Fibroblast of peridontal ligament (primary cell): ENCODE data around the gene PKD1L1.

Experiments used
- DNase-seq: peaks from one replicate; pipeline ENCODE4 v3.0.0-alpha.2; 2010; ENCODE audit errors: extremely low read depth

The PKD1L1 gene

DNA sequence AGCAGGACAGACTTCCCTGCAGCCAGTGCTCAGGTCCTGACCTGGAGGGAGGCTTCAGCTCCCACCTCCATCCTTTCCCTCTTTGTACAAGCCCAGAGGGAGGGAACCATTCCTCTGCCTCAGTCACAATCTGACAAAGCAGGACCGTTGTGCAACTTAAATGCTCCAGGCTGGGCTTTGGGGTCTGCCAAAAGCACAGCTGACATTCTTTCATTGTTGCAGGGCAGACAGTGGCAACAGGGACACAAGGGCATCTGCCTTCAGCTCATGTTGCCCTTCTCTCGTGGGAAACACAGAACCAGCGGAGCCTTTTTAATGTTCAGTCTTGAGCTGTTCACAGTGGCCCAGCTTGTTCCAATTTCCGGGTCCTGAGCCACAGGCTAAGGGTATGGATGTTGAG, 210.7 kb downstream of the PKD1L1 start:
- DNase-seq: no peak

DNA sequence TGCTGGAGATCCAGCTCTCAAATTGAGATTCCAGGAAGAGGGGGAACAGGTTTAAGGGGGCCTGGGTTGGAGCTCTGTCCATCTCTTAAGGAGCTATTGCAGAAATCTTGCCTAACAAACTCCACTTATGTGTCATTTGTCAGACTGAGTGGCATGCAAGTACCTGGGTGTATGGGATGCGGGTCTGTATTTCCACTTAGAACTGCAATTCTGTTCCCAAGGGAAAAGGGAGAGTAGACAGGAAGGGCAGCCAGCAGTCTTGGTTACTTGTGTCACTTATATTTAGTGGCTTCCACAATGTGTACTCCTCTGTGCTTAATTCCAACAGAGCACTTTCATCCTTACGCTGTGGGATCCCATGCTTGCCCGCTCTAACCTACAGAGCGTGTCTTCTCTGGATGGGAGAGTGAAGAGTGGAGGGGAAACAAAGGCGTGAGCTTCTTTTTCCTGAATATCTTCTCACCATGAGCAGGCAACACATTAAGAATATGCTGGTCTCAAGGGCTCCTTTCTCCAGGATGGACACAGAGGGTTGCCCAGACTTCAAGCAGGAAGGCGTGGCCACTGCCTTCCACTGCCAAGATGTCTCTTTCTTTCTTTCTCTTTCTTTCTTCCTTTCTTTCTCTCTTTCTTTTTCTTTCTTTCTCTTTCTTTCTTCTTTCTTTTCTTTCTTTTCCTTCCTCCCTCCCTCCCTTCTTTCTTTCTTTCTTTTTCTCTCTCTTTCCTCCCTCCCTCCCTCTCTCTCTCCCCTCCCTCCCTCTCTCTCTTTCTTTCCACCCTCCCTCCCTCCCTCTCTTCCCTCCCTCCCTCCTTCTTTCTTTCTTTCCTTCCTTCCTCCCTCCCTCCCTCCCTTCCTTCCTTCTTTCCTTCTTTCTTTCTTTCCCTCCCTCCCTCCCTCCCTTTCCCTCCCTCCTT, 212.6 kb downstream of the PKD1L1 start:
- no peak for DNase-seq

DNA sequence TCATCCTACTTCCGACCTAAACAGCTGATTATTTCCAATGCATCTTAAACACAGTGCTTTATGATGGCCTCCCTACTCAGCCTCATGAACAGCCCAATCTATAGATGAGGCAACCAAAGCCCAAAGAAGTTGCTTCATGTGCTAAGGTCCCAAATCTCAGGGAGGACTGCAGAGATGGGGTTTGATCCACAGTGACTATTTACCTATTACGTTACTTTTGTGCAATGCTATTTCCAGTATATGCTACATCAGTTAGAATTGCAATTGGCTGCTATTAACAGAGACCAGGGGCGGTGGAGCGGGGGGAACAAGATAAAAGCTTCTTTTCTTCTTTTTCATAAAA, 213.3 kb downstream of the PKD1L1 start:
- DNase-seq: no peak

DNA sequence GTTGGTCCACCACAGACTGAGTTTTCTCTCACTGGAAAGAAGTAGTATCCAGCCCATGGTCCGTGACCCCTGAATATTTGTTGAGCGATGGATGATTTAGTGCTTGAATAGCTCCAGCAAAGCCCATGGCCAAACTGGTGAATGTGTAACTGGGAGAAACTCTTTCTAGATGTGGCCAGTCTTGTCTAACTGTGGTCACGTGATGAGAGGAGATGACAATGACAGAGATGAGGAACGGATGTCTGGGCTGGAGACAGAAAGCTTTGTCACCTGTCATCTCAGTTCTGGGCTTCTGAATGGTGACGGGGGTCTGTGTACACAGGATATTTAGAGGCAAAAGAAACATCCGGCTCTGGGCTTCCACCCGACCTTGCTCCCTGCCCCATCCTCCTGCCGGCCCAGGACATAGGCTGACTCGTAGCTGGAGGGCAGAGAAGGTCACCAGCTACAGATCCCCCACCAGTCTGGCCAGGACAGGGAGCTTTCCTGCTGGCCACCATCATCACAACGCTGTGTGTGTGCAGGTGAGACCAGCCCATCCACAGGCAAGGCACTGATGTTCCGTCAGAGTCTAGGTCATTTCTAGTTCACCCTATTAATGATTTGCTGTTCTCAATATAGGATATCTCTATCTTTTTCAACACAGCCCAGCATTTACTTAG, 213.8 kb downstream of the PKD1L1 start:
- no peak for DNase-seq

DNA sequence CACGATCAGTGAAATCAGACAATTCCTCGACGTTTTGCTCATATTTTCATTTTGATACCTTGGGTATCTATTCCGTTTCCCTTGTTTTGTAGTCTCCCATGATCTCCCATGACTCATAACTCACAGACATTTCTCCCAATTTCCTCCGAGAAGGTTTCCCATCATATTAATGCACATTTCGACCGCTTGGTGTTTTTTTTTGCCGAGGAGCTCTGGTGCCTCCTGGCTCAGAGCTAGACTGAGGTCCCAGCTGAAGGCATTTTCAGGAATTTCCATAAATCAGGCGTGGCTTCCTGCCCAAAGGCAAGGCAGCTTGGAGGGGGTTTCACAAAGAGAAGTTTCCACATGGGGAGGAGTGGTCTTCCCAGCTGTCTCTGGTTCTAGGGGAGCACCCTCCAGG, 218.1 kb downstream of the PKD1L1 start:
- no peak for DNase-seq

DNA sequence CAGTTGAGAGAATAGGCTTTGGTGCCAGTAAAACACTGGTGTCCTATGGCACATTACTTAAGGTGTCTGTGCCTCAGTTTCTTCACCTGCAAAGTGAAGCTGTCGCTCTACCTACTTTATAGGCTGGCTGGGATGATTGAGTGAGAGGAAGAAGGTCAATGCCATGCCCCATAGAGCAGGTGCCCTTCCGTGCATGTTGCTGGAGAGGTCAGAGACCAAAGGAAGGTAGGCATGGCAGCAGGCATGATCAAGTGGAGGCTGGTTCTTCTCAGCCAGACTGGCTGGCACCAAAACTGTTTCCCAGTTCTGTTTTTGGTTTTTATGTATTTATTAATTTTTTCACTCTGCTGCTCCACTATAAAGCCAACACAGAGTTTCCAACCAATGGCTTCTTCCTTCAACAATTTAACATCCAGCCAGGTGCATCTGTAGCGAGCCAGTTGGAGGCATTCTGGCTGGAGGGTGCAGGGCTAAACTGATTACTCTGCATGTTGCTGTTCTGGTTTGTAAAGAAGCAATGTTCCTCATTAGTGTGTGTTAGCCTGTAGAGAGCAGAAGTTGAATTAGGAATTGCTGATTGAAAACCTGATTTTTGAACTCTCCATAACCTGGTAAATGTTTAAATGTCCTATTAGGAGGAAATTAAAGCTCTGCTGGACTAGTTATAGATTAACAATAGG, 222.1 kb downstream of the PKD1L1 start:
- DNase-seq: no peak

DNA sequence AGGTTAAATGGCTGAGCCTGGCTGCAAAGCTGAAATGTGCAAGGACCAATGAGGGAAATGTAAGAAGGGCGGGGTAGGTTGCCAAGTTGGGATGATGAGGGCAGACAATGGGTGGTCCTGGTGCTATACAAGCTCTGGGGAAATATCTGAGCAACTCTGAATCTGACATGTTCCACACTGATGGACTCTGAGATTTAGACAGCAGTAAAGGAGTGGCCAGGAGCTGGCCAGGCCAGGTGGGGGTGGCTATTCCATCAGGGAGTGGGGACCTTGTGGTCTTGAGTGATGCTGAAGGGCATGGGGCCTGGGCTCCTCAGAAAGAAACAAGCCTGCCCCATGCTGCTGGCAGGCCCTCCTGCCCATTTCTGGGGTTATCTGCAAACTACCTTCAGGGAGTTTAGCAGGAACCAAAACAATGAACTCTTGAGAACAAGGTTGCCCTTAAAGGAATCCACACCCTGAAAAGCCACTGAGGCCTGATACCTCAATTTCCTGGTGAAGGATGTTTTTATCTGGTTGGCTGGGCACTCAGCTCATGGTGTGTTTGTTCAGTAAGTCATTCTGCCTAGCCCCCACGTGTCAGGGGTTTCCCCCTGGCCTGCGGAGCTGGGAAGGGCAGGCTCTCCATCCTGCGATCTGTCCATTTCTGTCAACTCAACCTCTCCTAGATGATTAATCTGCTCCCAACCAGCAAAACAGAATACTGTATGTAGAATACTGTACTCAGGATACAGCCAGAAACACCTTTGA, 223.1 kb downstream of the PKD1L1 start:
- DNase-seq: no peak
